C4-2B (cell line): Measurements from ENCODE around the gene MLC1.

ENCODE experiments used
- CTCF ChIP-seq: fragments of 450-650 bp; conservative IDR thresholded peaks from 2 replicates; pipeline ENCODE4 v1.5.1; 2017; ENCODE audit warnings: mild to moderate bottlenecking
- ZFX ChIP-seq: fragments of 450-650 bp; IDR thresholded peaks from 2 replicates; pipeline ENCODE4 v1.6.1; 2017

GRCh38 chr22:50111056-50111455, 25.8 kb upstream of the MLC1 start:
- TF ChIP-seq CTCF (no peak), ZFX (no peak)
